GM23338 (cell line): ENCODE measurements around the gene FBRSL1.

Source experiments
- CREB1 ChIP-seq: fragments of 250-450 bp; sonication (Bioruptor Pico); IDR thresholded peaks from 2 replicates; pipeline ENCODE4 v1.5.0; 2020; ENCODE audit warnings: low read depth, mild to moderate bottlenecking, moderate library complexity
- EZH2 ChIP-seq: fragments of 200-600 bp; sonication (generic); IDR thresholded peaks from one replicate; pipeline ENCODE4 v1.8.0; 2017; ENCODE audit warnings: antibody characterized with exemption, mild to moderate bottlenecking, low read depth; ENCODE audit not compliant: unreplicated experiment
- EZH2phosphoT487 ChIP-seq: fragments of 200-600 bp; sonication (generic); IDR thresholded peaks from one replicate; pipeline ENCODE4 v1.8.1; 2018; ENCODE audit warnings: antibody characterized with exemption; ENCODE audit not compliant: unreplicated experiment
- POLR2AphosphoS5 ChIP-seq: IDR thresholded peaks from 2 replicates; pipeline ENCODE4 v1.6.1; 2016; ENCODE audit warnings: antibody characterized with exemption, low read depth
- REST ChIP-seq: IDR thresholded peaks from one replicate; pipeline ENCODE4 v1.6.1; 2018; ENCODE audit warnings: antibody characterized with exemption; ENCODE audit not compliant: unreplicated experiment
- ZNF331 ChIP-seq: fragments of 250-450 bp; sonication (Bioruptor Pico); IDR thresholded peaks from 2 replicates; pipeline ENCODE4 v1.5.0; 2020; ENCODE audit warnings: low read depth, mild to moderate bottlenecking, moderate library complexity
- TF ChIP-seq, protein P1 (sequence below), 2 experiments: fragments of 200-600 bp in 1 of 2; sonication (generic) in 1 of 2; conservative IDR thresholded peaks; 2 replicates each; pipeline versions ENCODE4 v1.5.1 to v1.6.1; 2016 to 2017; ENCODE audit warnings: antibody characterized with exemption in 2 of 2, low read depth in 2 of 2, mild to moderate bottlenecking in 2 of 2, moderate library complexity in 1 of 2

GRCh38 chr12:132495629-132496357, 5.8 kb downstream of the FBRSL1 start:
- no peak for TF ChIP-seq REST
- TF ChIP-seq, protein P1, sequence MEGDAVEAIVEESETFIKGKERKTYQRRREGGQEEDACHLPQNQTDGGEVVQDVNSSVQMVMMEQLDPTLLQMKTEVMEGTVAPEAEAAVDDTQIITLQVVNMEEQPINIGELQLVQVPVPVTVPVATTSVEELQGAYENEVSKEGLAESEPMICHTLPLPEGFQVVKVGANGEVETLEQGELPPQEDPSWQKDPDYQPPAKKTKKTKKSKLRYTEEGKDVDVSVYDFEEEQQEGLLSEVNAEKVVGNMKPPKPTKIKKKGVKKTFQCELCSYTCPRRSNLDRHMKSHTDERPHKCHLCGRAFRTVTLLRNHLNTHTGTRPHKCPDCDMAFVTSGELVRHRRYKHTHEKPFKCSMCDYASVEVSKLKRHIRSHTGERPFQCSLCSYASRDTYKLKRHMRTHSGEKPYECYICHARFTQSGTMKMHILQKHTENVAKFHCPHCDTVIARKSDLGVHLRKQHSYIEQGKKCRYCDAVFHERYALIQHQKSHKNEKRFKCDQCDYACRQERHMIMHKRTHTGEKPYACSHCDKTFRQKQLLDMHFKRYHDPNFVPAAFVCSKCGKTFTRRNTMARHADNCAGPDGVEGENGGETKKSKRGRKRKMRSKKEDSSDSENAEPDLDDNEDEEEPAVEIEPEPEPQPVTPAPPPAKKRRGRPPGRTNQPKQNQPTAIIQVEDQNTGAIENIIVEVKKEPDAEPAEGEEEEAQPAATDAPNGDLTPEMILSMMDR (conservative IDR thresholded peaks at IDR 0.05; ENCODE audit: low read depth in 2 of 2): no peak
- TF ChIP-seq POLR2AphosphoS5: no peak
- TF ChIP-seq EZH2phosphoT487: no peak
- TF ChIP-seq CREB1: no peak
- TF ChIP-seq EZH2: no peak
- TF ChIP-seq ZNF331 (CRISPR knock-in tag): no peak
